GM18502 (cell line): ENCODE results near the gene GMCL2.
"Not testable (repeated sequence)": the region's sequence is repeated elsewhere in the genome, so short reads cannot be mapped to it uniquely, and the experiment has no call there.

Experiments
- ATAC-seq: cut with Tn5 transposase; IDR thresholded peaks from one replicate; pipeline ENCODE4 v1.9.1; 2021; ENCODE audit warnings: mild to moderate bottlenecking; ENCODE audit not compliant: unreplicated experiment, poor library complexity

The GMCL2 gene

GRCh38 chr5:178187014-178187413 lies at the start of gene GMCL2:
Gene GMCL2, minus strand, starts transcription at chr5:178187371. Its CDS starts 72 bp downstream, at chr5:178187299.
- no peak for ATAC-seq

GRCh38 chr5:178236679-178237078 lies 49.5 kb upstream of the GMCL2 start:
- no peak for ATAC-seq

DNA sequence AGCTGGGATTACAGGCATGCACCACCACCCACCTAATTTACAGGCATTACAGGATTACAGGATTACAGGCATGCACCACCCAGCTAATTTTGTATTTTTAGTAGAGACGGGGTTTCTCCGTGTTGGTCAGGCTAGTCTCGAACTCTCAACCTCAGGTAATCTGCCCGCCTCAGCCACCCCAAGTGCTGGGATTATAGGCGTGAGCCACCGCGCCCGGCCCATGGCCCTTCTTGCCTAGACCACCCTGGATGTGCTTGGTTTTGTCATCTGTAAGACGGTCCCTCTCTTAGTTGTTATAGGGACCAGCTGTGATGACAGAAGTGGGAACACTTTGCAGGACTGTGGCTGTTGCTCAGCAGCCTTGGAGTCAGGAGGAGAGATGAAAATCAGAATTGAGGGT lies 49.0 kb upstream of the GMCL2 start:
- ATAC-seq = no peak

DNA sequence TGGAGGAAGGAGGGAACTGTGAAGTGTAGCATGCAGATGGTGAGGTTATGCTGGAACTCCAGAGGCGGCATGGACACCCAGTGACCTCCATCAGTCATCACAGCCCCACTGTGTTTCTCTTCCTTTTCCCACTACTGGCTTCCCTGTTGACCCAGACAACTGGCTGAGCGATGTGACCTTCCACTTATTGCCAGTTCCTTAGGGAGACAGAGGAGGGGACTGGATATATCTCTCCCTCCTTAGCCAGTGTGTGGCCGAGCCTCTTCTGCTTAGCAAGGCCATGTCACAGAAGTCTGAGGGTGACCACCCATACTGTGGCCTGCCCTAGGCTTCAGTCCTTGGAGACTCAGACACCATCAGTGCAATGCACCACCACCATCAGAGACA lies 48.4 kb upstream of the GMCL2 start:
- no peak for ATAC-seq

GRCh38 chr5:178234750-178235587 lies 47.8 kb upstream of the GMCL2 start:
- no peak for ATAC-seq

GRCh38 chr5:178234121-178234749 lies 47.1 kb upstream of the GMCL2 start:
- ATAC-seq = no peak

DNA sequence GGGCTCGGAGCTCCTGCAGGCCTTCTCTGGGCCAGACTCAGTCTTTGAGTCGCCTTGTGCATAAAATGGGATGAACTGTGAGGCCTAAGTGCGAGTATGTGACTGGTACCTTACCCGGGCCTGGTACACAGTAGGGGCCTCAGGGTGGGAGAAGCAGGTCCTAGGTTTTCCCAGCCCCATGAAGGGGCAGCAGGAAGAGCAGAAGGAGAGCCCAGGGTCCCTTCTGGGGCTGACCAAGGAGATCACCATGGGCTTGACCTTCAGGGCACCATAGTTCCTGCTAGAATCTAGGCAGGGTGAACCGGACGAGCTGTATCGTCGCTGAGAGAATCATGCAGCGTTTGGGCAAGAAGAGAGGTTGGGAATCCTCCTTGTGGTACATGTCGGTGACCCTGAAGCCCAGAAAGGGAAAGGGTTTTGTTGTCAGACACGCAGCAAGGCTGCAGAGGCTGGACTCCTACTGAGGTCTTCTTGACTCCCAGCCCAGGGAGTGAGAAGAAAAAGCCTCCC lies 45.8 kb upstream of the GMCL2 start:
- no peak for ATAC-seq

DNA sequence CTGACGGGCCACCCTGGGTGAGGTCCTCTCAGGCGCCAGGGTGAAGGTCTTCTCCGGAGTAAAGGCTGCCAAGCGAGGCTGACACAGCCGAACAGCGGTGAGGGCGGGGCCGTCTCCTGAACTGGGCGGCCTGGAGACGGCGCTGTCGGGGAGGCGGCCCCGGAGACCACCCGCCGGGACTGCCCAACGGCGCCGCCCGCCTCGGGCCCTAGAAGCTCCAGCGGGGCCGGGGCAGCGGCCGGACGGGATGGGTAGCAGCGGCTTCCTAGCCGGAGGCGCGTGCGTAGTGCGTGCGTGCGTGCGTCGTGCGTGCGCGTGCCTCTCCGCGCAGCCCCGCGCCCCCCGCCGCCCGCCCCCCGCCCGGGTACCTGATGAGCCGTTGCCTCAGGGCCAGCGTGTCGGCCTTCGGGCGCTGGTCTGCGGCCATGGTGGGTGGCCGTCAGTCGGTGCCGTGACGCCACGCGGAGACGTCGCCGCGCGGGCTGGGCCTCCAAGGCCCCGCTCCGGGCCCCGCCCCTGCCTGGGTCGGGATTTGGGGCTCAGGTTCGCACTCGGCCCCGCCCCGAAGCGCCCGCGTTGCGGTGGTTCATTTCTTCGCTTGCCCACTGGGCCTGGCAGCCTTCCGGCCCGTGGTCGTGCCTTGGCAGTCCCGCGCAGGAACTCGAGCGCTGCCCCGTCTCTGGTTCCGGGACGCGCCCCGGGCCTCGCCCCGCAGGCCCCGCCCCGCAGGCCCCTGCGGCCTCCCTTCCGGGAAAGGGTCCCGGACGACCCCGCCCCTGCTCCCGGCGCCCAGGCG lies 45.2 kb upstream of the GMCL2 start, which contains the start of gene PHYKPL:
TSS of gene PHYKPL (minus strand) at position 679 of the 796 bp plus-strand sequence. CDS start at position 427, 252 bp downstream.
- ATAC-seq = peak; percentile 76

DNA sequence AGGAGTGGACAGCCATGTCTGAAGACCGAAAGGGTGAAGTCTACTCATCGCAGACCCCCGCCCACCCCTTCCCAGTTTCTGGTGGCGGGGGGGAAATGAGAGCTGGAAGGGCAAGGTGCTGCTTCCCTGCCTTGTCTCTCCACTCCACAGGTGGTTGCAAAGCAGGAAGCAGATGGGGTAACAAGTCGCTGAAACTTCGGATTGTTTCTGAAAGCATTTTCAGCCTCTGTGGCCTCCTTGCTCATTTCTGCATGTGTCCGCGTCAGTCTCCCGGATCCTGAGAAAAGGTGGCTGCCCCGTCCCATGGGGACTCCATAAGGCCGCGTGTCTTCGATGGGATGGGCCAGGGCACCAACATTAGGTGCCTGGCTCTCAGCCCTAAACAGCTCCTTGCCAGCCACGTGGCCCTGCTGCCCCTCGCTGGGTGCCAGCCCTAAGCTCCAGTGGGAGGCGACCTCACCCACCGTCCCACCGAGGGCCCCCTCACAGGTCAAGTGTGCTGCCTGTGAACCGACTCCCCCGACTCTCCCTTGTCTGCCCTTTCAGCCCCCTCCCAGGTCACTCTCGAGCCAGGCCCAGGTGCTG lies 44.5 kb upstream of the GMCL2 start:
- ATAC-seq = peak; percentile 13

DNA sequence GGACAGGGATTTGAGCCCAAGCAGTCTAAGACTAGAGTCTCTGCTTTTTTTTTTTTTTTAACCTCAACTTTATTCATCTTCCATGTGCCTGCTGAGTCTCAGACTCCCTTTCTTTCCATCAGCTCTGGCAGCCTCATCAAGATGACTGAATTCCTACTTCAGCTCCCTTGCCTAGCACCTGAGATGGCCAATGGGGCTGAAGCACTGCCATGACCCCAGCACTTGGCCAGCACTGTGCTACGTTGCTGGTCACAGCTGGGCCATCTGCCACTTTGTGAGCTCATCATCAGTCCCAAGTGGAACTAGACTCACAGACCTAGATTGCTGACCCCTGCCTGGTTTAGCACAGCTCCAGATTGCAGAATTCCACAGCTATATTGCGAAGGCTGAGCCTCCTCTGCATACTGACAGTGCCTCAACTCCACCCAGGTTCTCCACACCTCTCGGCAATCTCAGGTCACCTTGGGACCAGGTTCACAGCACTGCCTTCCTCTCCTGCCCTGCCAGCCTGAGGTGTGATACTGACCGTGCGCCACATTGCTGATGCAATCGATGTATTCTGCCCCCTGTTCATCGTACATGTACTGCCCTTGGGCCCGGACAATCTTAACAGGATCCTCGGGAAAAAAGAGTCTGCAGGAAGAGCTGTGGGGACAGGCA lies 43.8 kb upstream of the GMCL2 start:
- ATAC-seq = no peak

- no peak for ATAC-seq
These were observed 42.7 kb upstream of the GMCL2 start for GRCh38 chr5:178229861-178230260.

DNA sequence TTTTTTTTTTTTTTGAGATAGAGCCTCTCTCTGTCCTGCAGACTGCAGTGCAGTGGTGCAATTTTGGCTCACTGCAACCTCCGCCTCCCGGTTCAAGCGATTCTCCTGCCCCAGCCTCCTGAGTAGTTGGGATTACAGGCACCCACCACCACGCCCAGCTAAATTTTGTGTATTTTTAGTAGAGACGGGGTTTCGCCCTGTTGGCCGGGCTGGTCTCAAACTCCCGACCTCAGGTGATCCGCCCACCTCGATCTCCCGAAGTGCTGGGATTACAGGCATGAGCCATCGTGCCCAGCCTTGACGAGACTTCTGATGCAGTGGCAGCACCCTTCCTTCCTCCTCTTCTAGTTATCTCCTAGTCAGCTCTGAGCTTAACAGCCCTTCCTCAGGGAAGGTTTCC lies 41.9 kb upstream of the GMCL2 start:
- not testable (repeated sequence) for ATAC-seq

DNA sequence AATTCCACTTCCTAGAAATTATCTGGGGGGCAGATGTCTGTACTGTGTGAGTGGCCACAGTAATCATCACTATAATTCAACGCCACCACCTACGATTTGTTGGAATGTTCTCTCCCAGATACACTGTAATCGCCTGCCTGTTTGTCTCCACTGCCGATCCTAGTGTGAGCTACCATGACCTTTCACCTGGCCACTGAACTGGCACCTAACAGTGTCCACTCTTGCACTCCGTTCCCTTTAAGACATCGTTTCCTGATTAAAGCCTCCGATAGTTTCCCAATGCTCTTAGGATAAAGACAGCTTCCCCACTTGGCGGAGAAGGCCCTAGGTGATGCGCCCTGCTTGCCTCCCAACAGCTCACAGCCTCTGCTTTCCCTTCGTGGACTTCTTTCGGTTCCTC lies 41.4 kb upstream of the GMCL2 start:
- no peak for ATAC-seq

DNA sequence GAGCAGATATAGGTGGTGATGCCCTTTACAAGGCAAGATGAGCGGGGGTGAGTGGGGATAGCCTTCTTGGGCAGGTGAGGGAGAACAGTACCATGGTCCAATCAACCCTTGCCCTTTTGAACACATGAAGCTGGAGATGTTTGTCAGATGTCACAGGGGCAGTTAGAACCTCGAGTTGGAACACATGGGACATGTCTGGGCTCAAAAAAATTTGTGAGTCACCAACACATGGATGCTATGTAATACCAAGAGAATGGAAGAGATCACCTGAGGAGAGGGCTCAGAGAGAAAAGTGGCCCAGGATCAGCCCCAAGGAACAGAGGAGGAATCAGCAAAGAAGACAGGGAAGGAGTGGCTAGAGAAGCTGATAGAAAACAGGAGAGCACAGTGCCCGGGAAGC lies 40.8 kb upstream of the GMCL2 start:
- ATAC-seq = no peak

DNA sequence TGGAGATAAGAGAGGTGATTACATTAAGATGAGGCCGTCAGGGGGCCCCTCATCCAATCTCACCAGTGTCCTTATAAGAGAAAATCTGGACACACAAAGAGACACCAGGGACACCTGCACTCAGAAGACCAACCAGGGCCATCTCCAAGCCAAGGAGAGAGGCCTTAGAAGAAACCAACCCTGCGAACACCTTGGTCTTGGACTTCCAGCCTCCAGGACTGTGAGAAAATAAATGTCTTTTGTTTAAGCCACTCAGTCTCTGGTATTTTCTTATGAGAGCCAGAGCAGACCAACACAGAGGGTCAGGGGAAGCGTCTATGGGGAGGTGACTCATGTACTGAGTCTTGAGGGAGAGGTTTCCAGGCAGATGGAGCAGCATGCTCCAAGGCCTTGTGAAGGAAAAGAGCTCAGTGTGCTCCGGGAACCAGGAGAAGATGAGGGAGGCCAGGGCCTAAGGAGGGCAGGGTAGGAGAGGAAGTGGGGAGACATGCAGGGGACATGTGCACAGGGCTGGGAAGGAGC lies 40.0 kb upstream of the GMCL2 start:
- ATAC-seq = no peak

DNA sequence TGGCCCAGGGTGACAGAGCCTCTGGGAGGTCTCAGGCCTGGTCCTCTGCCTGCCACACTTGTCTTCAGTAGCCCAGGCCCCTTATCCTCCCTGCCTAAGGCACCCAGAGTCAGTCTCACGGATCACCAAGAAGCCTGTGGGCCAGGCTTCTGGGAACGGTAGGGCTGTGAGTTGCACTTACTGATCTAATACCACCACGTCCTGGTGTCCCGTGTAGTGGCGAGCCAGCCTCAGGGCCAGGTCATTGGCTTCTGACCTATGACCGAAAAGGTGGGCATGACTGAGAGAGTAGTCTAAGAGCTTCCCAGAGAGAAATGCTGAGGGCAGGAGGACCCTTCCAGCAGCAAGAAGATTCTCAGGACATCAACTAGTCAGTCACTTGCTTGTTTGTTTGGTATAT lies 38.0 kb upstream of the GMCL2 start:
- no peak for ATAC-seq

DNA sequence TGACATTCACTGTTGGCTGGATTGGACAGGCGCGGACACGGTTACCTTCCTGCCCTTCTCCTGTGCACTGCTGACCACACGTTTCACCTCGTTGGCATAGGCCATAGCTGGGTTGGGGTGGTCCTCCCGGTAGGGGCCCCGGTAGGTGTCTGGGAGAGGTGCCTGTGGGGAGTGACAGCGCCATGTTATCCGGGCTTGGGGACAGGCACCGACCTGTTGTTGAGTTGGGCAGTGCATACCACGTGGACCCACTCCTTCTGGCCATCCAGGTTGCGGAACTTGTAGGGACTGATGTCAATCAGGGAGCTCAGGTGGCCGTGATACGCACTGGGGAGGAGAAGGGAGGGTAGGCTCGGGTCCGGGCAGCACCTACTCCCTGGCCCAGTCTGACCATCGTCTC lies 37.2 kb upstream of the GMCL2 start:
- no peak for ATAC-seq

GRCh38 chr5:178223828-178224335 lies 36.7 kb upstream of the GMCL2 start:
- ATAC-seq = no peak

DNA sequence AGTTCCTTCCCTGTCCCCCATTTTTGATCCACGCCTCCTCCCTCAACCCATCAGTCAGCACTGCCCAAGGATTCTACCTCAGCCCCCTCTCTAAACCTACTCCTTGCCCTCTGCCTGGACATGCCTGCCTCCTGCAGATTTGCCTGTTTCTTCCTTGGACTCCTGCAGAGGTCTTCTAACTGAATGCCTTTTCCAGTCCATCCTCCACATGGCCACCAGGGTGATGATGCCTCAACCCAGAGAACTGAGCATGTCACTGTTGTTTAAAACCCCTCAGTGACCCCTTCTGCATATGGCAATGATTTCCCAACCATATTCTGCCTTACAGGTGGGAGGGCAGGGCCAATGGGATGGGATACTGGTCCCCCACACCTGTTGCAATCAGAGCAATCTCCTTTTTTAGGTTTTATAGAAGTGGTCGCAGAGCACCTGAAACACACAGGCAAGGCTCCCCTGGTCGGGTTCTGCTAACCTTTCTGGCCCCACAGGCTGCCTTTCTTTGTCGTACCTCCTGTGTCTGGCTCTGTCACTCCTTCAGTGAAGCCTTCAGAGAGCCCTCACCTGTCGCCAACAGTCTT lies 36.1 kb upstream of the GMCL2 start:
- no peak for ATAC-seq
